ENCODE measurements around the gene MATCAP1.

DNA sequence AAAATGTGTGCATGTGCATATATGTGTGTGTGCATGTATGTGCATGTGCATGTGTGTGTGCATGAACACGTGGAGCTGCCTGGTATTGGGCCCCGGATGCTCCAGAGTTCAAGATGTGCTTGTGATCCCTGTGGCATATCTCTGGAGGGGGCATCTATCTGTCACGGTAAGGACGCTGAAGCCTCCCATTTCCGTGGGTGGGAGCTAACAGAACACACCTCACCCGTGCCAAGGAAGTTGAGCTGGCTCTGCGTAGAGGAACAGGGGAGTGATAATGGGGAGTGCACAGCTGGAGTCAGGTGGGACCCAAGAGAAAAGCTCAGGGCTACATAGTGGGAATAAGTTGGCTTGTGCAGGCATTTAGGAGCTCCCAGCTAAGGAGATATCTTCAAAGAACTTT, 27.9 kb upstream of the MATCAP1 start:
- TF ChIP-seq MXI1 (IDR thresholded peaks at IDR 0.05; ENCODE audit: borderline replicate concordance, low read depth, low read length) (no peak), FOS (IDR thresholded peaks at IDR 0.05; ENCODE audit: low read depth, low read length) (no peak), CEBPB (IDR thresholded peaks at IDR 0.05; ENCODE audit: low read depth, low read length) (no peak)
- TF ChIP-seq, protein P1, sequence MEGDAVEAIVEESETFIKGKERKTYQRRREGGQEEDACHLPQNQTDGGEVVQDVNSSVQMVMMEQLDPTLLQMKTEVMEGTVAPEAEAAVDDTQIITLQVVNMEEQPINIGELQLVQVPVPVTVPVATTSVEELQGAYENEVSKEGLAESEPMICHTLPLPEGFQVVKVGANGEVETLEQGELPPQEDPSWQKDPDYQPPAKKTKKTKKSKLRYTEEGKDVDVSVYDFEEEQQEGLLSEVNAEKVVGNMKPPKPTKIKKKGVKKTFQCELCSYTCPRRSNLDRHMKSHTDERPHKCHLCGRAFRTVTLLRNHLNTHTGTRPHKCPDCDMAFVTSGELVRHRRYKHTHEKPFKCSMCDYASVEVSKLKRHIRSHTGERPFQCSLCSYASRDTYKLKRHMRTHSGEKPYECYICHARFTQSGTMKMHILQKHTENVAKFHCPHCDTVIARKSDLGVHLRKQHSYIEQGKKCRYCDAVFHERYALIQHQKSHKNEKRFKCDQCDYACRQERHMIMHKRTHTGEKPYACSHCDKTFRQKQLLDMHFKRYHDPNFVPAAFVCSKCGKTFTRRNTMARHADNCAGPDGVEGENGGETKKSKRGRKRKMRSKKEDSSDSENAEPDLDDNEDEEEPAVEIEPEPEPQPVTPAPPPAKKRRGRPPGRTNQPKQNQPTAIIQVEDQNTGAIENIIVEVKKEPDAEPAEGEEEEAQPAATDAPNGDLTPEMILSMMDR (conservative IDR thresholded peaks at IDR 0.05; ENCODE audit: low read depth, low read length) = no peak

Data from IMR-90 (cell line).